ENCODE measurements around the gene LACTB. TPM values are rescaled to one million over a fixed set of nuclear protein-coding genes. Genes with fewer than 3 reads are reported as not detected.

LACTB gene
- total and polyA plus RNA-seq, 2 of the 13 experiments (the other 11 are each of a cell fraction or from before 2014, with no cell fraction given): 14.8 to 23.0 TPM

DNA sequence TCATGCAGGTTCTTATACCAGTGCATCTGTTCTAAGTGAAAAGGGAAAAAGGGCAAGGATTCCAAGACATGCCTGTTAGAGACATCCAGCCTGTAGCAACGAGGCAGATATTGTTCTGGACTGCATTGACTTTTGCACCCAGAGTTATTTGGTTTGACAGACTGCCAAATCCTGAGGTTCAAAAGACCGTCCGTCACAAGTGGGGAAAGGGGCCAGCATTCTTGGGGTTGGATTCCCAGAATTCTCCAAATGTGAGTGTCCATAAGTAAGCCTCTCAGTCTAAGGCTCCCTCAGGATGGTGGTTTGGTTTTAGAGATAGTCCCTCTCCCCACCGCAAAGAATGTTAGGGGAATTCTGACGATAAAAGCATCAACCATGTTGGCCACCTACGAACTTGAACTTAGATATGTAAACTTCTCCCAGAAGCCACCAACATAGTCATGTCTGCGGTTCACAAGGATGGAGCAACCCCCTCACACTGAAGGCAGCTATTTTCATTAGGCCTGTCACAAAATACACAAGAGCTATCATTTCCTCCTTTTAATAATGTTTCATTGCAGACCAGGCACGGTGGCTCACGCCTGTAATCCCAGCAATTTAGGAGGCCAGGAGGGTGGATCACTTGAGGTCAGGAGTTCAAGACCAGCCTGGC lies 13.6 kb upstream of the LACTB start (continued):
- TF ChIP-seq REPIN1 (CRISPR knock-in tag; IDR thresholded peaks at IDR 0.05; ENCODE audit: borderline replicate concordance, low read depth) (peak; percentile 63; the same call in 1 of the 2 replicates), ZNF782 (CRISPR knock-in tag; IDR thresholded peaks at IDR 0.05; ENCODE audit: borderline replicate concordance) (no peak), PATZ1 (CRISPR knock-in tag; IDR thresholded peaks at IDR 0.05) (peak; percentile 96), ETV6 (CRISPR knock-in tag; conservative IDR thresholded peaks at IDR 0.05) (no peak), NR2F2 (IDR thresholded peaks at IDR 0.05; ENCODE audit: borderline replicate concordance, low read depth) (peak; percentile 71), EZH2 (conservative IDR thresholded peaks at IDR 0.05; ENCODE audit: low read depth, low read length) (no peak), MXI1 (IDR thresholded peaks at IDR 0.05; ENCODE audit: borderline replicate concordance, low read depth, low read length) (0 out of 3 replicates have a peak, but pooled peaks have one; percentile 38), YY1 (IDR thresholded peaks at IDR 0.05; ENCODE audit: insufficient read depth, insufficient replicate concordance, low read depth, low read length) (peak; percentile 25), ZNF891 (CRISPR knock-in tag; IDR thresholded peaks at IDR 0.05) (no peak), HNF4G (IDR thresholded peaks at IDR 0.05; ENCODE audit: borderline replicate concordance, low read depth, low read length) (peak; percentile 97), HNF4G (CRISPR knock-in tag; IDR thresholded peaks at IDR 0.05; ENCODE audit: borderline replicate concordance, low read depth) (peak; percentile 81; the same call in 1 of the 2 replicates), NCOA2 (CRISPR knock-in tag; IDR thresholded peaks at IDR 0.05) (peak; percentile 93), TCF7L2 (IDR thresholded peaks at IDR 0.05; ENCODE audit: low read depth, low read length) (0 out of 2 replicates have a peak, but pooled peaks have one; percentile 24), ZNF407 (CRISPR knock-in tag; IDR thresholded peaks at IDR 0.05; ENCODE audit: not compliant biosample characterization) (peak; percentile 18), NCOR1 (IDR thresholded peaks at IDR 0.05; ENCODE audit: borderline replicate concordance, low read length) (peak; percentile 93), JDP2 (CRISPR knock-in tag; IDR thresholded peaks at IDR 0.05; ENCODE audit: borderline replicate concordance) (no peak), ZNF230 (CRISPR knock-in tag; IDR thresholded peaks at IDR 0.05) (no peak)
- TF ChIP-seq, protein P1, sequence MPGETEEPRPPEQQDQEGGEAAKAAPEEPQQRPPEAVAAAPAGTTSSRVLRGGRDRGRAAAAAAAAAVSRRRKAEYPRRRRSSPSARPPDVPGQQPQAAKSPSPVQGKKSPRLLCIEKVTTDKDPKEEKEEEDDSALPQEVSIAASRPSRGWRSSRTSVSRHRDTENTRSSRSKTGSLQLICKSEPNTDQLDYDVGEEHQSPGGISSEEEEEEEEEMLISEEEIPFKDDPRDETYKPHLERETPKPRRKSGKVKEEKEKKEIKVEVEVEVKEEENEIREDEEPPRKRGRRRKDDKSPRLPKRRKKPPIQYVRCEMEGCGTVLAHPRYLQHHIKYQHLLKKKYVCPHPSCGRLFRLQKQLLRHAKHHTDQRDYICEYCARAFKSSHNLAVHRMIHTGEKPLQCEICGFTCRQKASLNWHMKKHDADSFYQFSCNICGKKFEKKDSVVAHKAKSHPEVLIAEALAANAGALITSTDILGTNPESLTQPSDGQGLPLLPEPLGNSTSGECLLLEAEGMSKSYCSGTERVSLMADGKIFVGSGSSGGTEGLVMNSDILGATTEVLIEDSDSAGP (CRISPR knock-in tag; IDR thresholded peaks at IDR 0.05; ENCODE audit: borderline replicate concordance): no peak

All from HepG2 (cell line).